Measurements from ENCODE around the gene FREM1. TPM values are rescaled to one million over a fixed set of nuclear protein-coding genes. Genes with fewer than 3 reads are reported as not detected.

FREM1 gene
- polyA plus RNA-seq, 1 donor, result 20.2 TPM

DNA sequence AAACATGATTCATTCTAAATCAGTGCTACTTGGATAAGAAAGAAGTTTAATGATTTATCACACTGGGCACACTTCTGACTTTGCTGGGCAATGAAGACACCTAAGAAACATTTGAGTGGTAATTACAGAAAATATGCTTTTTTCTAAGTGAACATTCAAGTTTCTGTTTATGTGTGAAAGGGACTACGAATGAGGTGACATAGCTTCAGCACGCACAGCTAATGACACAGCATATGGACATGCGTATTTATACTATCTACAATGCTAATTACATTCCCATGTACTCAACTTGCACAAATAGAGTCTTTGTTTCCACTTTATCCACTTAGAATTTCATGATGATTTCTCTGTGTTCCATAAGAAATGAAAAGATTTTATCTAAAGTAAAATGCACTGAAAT lies 40.6 kb downstream of the FREM1 start:
- no peak for DNase-seq

DNA sequence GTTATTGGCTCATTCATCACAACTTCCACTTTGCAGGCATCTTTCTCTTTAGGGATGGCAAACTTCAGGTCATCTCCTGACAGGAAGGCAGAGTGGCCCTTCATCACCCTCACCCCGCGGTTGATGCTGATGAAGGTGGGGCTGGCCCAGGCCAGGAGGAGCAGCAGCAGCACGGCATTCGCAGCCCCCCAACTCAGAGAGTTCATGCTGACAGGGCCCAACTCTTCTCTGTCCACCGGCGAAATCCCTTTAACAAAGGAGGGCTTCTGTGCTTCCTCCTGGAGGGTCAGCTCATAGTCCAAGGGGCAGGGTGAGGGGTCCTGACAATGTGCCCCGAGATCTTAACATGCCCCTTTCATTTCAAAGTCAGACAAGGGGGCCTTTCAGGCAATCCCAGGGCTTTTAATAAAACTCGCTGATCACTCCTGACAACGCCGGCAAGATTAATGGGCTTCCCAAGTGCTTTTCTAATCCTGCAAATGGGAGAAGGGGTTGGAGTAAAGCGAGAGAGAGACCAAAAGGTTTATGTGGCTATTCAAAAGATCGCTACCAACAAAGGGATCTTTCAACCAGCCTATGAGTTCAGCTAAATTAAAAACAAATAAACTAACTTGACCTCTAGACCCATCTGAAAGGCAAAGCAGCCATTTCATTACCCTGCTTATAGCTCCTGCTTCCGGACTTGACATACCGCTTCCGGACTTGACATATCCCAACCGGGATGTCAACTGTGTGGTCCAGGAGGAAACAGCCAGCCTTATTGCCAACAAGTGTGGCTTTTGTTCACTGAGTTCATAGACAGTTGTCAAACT lies 41.2 kb downstream of the FREM1 start:
- DNase-seq, result no peak

GRCh38 chr9:14868418-14868771 lies 41.8 kb downstream of the FREM1 start:
- no peak for DNase-seq

- DNase-seq, result no peak
These were observed 44.0 kb downstream of the FREM1 start for GRCh38 chr9:14866200-14866749.

DNA sequence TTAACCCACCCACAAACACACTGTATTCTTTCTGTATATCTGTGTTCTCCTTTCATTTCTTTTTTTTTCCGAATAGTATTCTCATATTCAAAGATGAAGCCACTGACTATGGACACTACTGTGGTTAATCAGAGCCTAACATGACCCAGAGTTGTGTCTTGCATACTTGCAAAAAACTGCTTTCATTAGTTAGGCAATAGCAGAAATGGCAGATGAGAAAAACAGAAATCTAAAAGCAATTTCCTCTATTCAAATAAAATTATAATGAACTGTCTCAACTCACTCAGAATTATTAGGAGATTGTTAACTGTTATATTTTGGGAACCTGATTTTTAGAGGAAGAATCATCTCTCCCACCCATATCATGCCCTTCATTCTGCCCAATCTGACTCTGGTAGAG lies 45.9 kb downstream of the FREM1 start:
- DNase-seq, result no peak

GRCh38 chr9:14863402-14863801 lies 46.8 kb downstream of the FREM1 start:
- DNase-seq, result peak; percentile 38

DNA sequence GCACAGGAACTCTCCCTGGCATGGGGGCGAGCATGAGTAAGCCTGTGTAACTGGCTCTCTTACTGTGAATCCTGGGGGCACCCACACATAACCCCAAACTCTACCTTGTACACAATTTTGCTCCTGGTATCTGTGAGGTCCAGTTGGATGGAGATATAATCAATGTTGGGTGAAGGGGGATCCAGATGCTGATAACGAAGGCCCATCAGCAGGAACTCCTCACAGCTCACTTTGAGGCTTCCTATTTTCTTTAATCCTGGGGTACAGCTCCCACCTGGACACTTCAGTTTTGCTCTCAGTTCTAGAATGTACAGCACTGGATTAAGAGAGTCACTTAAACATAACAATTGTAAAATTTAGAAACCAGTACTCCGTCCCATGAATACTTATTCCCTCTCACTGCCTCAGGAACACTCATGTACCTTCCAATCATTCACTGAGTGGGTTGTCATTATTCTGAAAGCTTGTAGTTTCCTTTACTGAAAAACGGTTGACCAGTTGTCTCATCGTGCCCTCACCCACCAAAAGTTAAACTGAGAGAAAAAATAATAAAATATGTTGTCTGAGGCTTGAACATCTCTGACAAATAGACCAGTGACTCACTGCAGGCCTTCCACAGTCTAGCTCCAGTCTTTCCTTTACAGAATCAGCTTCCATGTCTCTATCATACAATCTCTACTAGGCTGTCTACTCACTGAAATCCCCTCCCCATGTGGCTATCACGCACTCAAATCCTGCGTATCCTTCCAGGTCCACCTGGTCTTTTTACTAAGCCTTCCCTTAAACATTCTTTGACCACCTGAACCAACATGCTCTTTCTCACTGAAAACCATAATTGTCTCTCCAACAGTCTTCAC lies 52.6 kb downstream of the FREM1 start:
- no peak for DNase-seq

DNA sequence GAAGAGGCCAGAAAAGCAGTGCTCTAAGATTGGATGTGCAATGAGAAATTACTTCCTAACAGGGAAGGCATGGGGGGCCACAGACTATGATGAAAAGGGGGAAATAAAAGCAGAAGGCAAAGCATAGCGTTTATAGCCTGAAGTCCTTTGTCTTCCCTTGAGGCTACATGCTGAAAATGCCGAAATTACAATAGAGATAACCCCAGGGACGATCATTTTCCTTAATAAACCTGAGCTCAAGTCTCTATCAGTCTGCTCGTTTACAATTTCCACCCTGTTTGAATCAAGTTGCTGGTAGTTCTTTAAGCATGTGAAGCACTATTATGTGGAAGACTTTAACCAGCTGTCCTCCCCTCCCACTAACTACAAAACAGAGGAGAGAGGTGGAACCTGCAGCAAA lies 60.4 kb downstream of the FREM1 start:
- no peak for DNase-seq

GRCh38 chr9:14849296-14849695 lies 60.9 kb downstream of the FREM1 start:
- no peak for DNase-seq

- no peak for DNase-seq
These were observed 63.3 kb downstream of the FREM1 start for GRCh38 chr9:14846871-14847311.

GRCh38 chr9:14843163-14843562 lies 67.1 kb downstream of the FREM1 start:
- DNase-seq, result no peak

GRCh38 chr9:14842269-14842668 lies 68.0 kb downstream of the FREM1 start:
- no peak for DNase-seq

- no peak for DNase-seq
These were observed 71.5 kb downstream of the FREM1 start for GRCh38 chr9:14838701-14839100.

GRCh38 chr9:14836885-14837284 lies 73.3 kb downstream of the FREM1 start:
- no peak for DNase-seq

DNA sequence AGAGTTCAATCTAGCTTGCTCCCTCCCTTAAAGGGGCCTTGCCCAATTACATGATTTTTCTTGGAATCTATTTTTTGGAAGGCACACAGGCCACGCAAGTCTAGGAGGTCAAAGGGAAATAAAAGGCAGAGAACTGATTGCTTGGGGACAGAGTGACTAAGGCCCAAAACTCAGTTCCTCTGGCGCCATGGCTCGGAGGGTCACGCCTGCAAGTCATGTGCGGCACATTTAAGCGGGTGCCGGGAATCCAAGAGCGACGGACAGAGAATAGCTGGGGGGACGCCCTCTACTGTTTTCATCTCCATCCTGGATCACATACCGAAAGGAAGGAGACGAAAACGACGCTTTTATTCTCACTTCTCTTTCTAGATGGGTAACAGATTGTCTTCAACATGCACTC lies 78.6 kb downstream of the FREM1 start:
- no peak for DNase-seq

GRCh38 chr9:14831074-14831473 lies 79.2 kb downstream of the FREM1 start:
- DNase-seq, result peak; percentile 14

DNA sequence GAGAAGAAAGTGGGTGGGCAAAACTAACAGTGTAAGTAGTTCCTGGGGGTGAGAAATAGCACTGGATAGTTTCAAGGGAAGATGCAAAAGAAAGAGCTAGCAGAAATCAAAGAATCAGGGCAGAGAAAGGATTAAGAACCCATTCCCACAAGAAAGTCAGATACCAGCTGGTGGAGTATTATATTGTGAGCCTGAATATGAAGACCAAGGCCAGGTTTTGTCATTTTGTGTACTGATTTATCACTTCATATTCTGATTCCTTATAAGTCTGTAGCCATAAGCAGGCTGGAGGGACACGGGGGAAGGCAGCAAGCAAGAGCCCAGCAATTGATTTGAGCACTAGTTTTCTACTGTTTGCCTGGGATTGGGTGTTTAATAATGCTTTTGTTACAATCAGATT lies 80.2 kb downstream of the FREM1 start:
- DNase-seq, result no peak

- DNase-seq, result no peak
These were observed 81.0 kb downstream of the FREM1 start for GRCh38 chr9:14829204-14829603.

GRCh38 chr9:14827805-14828204 lies 82.4 kb downstream of the FREM1 start:
- DNase-seq, result no peak

DNA sequence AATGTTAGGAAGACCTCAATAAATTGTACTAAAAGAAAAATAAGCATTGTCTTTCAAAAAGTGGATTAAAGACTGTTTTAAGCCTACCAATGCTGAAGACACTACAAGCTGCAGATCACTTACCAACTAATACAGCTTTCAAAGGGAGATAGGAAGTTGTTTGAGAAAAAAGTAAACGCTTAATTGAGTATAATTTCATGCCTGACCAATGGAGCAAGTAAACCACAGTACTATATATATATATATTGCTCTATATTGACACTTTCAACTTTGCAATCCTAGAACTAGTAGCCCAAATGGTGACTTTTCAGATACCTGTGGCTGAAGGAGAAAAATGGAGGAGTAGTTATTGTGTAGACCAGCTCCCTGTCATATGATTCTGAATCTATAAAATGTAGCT lies 85.7 kb downstream of the FREM1 start:
- no peak for DNase-seq

DNA sequence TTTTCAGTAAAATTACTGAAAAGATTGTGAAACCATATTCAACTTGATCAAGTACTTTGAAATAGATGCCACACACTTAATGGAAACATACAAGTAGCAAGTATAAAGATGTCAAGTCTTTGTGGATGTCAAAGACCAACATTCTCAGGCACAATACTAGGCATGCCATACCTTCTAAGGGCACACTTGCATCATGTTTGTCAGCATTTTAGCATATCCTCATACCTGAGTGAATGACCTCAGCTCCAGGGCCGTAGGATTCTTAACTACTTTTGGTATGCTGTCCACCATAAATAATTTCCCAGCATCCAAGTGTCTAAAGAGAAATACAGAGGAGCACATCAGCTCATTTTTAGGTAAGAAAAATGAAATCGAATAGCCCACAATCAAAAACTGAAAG lies 86.4 kb downstream of the FREM1 start:
- no peak for DNase-seq

- no peak for DNase-seq
These were observed 87.6 kb downstream of the FREM1 start for GRCh38 chr9:14822666-14823065.

DNA sequence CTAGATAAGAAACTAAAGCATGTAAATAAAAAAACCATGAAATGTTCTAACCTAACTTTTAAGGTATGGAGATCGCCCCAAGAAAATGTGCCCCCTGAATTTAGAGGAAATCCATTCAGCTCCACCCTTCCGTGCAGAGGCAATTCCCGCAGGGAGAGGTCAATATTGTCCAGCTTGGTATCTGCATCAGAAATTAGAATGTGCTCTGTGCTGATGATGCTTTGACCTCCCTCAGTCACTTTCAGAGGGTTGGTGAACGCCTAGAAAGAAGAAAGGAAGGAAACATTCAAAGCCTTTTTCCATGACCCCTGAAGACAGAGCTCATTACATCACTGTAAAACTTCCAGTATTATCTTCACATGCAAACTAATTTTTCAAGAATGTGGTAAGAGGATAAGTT lies 91.0 kb downstream of the FREM1 start:
- DNase-seq, result no peak

DNA sequence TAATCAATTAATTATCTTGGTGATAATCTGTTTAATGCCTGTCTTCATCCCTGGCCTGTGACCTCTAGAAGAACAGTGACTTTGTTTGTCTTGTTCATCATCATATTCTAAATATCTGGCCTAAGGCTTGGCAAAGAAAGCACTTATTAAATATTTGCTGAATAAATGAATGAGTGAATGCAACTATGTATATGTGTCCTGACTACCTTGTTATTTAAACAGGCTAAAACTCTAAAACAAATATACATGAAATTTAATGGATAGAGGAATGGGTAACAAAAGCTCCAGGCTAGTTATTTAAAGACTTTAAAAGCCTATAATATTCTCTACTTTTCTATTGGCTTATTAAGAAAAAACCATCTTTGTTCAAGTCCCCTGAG lies 96.0 kb downstream of the FREM1 start:
- DNase-seq, result no peak
